ENCODE measurements around the gene OR2T8.
"Not testable (repeated sequence)": the region's sequence is repeated elsewhere in the genome, so short reads cannot be mapped to it uniquely, and the experiment has no call there.

The OR2T8 gene

DNA sequence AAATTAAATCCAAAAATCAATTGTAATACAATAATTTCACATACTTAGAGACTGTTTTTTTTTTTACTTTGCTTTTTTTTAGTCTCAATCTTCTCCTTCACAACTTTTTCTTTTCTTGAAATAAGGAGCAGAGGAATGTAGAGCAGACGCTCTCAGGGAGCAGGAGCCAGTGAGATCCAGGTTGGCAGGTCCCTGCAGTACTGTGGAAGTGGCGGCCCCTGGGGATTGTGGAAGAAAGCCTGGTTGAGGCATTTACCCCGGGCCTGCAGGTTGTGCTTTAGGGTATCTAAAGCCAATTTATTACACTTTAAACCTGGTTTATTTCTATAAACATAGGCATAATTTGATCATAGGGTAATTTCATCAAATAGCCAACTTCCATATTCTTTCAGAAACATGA, 3.9 kb downstream of the OR2T8 start:
- ChIA-PET POLR2A (ENCODE audit: low non-redundant PET) (no interaction called here), CTCF (no interaction called here)
- DNase-seq (ENCODE audit: low spot score): no peak
- TF ChIP-seq, protein P1, sequence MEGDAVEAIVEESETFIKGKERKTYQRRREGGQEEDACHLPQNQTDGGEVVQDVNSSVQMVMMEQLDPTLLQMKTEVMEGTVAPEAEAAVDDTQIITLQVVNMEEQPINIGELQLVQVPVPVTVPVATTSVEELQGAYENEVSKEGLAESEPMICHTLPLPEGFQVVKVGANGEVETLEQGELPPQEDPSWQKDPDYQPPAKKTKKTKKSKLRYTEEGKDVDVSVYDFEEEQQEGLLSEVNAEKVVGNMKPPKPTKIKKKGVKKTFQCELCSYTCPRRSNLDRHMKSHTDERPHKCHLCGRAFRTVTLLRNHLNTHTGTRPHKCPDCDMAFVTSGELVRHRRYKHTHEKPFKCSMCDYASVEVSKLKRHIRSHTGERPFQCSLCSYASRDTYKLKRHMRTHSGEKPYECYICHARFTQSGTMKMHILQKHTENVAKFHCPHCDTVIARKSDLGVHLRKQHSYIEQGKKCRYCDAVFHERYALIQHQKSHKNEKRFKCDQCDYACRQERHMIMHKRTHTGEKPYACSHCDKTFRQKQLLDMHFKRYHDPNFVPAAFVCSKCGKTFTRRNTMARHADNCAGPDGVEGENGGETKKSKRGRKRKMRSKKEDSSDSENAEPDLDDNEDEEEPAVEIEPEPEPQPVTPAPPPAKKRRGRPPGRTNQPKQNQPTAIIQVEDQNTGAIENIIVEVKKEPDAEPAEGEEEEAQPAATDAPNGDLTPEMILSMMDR (conservative IDR thresholded peaks at IDR 0.05; ENCODE audit: low read depth): no peak
- H3K27ac ChIP-seq: no peak overlapping the region

DNA sequence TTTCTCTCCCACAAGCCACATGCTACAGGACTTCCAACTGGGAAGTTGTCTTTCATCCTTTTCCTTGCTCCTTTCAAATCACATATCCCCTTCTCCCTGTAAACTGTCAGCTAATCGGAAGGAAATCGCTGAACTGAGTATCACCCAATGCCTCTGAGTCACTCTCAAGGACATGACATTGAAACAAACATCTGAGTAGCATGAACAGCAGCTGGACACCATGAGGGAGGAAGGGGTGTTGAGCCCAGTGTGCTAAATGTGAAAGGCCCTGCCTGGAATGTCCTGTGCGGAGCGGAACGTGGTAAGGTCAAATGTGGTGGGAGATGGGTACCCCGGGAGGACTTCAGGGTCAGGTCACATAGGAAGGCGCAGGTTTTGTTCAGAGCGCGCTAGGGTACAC, 4.8 kb downstream of the OR2T8 start, which contains the start of gene OR2AJ1:
Gene OR2AJ1, plus strand, starts transcription at position 22 of the 400 bp plus-strand sequence. CDS start 8,880 bp downstream, outside the sequence.
- ChIA-PET CTCF (interaction anchor here (0.7 kb wide), 1 partner anchor 13 kb away, joined by 3 read pairs; no protein-coding TSS in a partner anchor), POLR2A (ENCODE audit: low non-redundant PET) (no interaction called here)
- no peak for DNase-seq (ENCODE audit: low spot score)
- TF ChIP-seq, protein P1 (conservative IDR thresholded peaks at IDR 0.05; ENCODE audit: low read depth): no peak
- H3K27ac ChIP-seq: no peak within 1 kb of the TSS

DNA sequence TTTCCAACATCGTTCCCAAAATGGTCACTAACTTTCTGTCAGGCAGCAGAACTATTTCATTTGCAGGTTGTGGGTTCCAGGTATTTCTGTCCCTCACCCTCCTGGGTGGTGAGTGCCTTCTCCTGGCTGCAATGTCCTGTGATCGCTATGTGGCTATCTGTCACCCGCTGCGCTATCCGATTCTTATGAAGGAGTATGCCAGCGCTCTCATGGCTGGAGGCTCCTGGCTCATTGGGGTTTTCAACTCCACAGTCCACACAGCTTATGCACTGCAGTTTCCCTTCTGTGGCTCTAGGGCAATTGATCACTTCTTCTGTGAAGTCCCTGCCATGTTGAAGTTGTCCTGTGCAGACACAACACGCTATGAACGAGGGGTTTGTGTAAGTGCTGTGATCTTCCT, 13.9 kb downstream of the OR2T8 start:
- no peak overlapping the region for H3K27ac ChIP-seq
- ChIA-PET CTCF (no interaction called here), POLR2A (ENCODE audit: low non-redundant PET) (no interaction called here)
- DNase-seq (ENCODE audit: low spot score): no peak
- TF ChIP-seq, protein P1 (conservative IDR thresholded peaks at IDR 0.05; ENCODE audit: low read depth): no peak

DNA sequence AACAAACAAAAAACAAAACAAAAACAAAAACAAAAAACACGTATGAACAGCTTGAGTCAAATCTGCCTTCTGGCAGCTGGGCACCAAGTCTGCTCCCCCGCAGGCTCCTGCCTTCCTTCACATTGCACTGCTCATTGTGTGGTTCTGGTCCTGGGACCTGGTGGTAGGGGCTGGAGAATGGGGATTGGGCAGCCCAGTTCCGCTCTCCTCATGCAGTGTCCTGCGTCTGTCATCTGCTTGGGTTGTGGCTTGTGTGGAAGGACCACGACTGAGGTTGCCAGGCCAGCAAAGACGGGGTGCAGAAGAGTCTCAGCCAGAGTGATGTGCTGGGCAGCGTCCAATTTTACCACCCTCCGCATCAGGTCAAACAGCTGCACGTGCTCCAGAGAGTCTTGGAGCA, 15.7 kb downstream of the OR2T8 start:
- no peak overlapping the region for H3K27ac ChIP-seq
- no peak for DNase-seq (ENCODE audit: low spot score)
- TF ChIP-seq, protein P1 (conservative IDR thresholded peaks at IDR 0.05; ENCODE audit: low read depth): no peak
- POLR2A ChIA-PET (ENCODE audit: low non-redundant PET): no interaction called here
- CTCF ChIA-PET: no interaction called here

DNA sequence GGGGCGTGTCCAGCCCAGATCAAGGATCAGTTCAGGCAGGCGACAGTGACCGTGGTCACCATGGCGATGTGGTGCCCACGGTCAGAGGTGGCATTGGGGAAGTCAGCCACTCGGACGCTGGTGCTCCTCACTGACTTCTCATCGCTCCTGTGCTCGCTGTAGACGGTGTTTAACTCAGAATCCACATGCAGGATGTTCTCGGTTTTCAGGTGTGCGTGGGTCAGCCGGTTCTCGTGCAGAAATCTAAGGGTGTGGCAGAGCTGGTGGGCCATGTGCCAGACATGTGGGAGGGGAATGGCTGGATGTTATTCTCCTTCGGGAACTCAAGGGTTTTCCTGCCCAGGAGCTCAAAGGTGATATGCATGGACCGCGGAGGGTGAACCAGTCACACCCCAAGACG, 16.4 kb downstream of the OR2T8 start:
- DNase-seq (ENCODE audit: low spot score): no peak
- no peak overlapping the region for H3K27ac ChIP-seq
- POLR2A ChIA-PET (ENCODE audit: low non-redundant PET): no interaction called here
- CTCF ChIA-PET: interaction anchor here (0.7 to 1.3 kb wide), 3 partner anchors 19 to 161 kb away, joined by 3 to 5 read pairs (median 3); no protein-coding TSS in a partner anchor
- TF ChIP-seq, protein P1 (conservative IDR thresholded peaks at IDR 0.05; ENCODE audit: low read depth): no peak

DNA sequence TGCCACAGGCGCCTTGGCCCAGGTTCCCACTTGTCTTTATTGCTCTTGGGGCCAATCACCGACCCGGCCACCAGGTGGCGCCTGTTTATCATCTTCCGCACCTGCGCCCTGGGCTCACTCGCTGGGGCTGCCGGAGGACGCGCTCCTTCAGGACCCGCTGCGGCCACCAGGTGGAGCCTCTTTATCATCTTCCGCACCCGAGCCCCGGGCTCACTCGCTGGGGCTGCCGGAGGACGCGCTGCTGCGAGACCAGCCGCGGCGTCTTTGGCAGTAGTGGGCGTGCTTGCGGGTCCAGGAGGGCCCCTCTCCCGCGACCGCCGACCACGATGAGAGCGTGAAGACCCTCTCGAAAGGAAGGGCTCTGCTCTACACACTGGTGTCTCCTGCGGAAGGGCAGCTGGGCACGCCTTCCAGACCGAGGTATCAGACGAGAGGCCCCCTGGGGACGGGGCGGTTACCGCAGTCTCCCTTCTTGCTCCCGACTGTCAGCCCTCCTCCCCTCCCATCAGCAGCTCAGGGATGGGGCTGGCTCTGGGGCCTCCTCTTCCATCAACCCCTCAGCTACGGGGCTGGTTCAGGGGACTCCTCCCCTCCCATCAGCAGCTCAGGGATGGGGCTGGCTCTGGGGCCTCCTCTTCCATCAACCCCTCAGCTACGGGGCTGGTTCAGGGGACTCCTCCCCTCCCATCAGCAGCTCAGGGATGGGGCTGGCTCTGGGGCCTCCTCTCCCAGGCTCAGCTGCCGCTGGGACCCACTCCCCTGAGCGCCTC, 17.1 kb downstream of the OR2T8 start:
- DNase-seq (ENCODE audit: low spot score): peak; percentile 49
- POLR2A ChIA-PET (ENCODE audit: low non-redundant PET); H3K27ac ChIP-seq: not testable (repeated sequence)
- CTCF ChIA-PET: interaction anchor here (0.6 to 1.3 kb wide), 7 partner anchors 13 to 326 kb away, joined by 3 to 5 read pairs (median 3); partner anchors contain the start of genes OR2AJ1 and TRIM58
- TF ChIP-seq, protein P1 (conservative IDR thresholded peaks at IDR 0.05; ENCODE audit: low read depth): peak; percentile 77

Measured in RWPE1 (cell line).